ENCODE measurements around the gene PRPS1. TPM values are rescaled to one million over a fixed set of nuclear protein-coding genes. Genes with fewer than 3 reads are reported as not detected.
A peak's percentile ranks its signal among the peaks of the same experiment; 100 is the strongest.

PRPS1 gene
- total RNA-seq, 1 donor = 30.4 TPM

DNA sequence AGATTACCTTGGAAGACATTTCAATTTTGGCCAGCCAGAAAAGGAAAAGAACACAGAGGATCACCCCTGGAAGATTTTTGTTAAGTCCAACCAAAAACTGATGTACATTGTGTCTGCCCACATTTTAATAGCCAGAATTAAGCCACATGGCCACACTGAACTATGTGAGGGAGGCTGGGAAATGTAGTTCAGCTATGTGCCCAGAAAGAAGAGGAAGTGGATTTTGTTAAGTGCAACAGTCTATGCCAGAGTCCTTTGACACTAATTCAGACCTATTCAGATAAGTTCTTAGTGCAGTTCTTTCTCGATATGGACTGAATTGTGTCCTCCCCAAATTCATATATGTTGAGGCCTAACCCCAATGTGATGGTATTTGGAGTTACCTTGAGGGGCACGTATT is 18.4 kb downstream of the PRPS1 start:
- H3K4me1 ChIP-seq (ENCODE audit: insufficient read depth, low read length) = no peaks in the 10 kb centered on the region
- H3K4me2 ChIP-seq (ENCODE audit: insufficient read depth, low read length) = no peak overlapping the region
- no peaks in the 10 kb centered on the region for H4K20me1 ChIP-seq (ENCODE audit: insufficient read depth, low read length)
- no peak for DNase-seq (ENCODE audit: insufficient read length, low spot score, missing footprints)
- peaks cover 21% of the 10 kb centered on the region for H3K36me3 ChIP-seq (ENCODE audit: insufficient read depth, low read length)
- no peak overlapping the region for H3K27ac ChIP-seq (ENCODE audit: low read depth, low read length)
- no peak overlapping the region for H3K4me3 ChIP-seq (ENCODE audit: insufficient read depth, low read length)
- peaks cover 8% of the 10 kb centered on the region for H3K27me3 ChIP-seq (ENCODE audit: insufficient read depth, low read length)
- TF ChIP-seq, protein P1, sequence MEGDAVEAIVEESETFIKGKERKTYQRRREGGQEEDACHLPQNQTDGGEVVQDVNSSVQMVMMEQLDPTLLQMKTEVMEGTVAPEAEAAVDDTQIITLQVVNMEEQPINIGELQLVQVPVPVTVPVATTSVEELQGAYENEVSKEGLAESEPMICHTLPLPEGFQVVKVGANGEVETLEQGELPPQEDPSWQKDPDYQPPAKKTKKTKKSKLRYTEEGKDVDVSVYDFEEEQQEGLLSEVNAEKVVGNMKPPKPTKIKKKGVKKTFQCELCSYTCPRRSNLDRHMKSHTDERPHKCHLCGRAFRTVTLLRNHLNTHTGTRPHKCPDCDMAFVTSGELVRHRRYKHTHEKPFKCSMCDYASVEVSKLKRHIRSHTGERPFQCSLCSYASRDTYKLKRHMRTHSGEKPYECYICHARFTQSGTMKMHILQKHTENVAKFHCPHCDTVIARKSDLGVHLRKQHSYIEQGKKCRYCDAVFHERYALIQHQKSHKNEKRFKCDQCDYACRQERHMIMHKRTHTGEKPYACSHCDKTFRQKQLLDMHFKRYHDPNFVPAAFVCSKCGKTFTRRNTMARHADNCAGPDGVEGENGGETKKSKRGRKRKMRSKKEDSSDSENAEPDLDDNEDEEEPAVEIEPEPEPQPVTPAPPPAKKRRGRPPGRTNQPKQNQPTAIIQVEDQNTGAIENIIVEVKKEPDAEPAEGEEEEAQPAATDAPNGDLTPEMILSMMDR (IDR thresholded peaks at IDR 0.05; ENCODE audit: extremely low read depth, low read depth, low read length) = no peak
- H3K79me2 ChIP-seq (ENCODE audit: insufficient read depth, low read length) = no peaks in the 10 kb centered on the region
- H2AFZ ChIP-seq (ENCODE audit: low read length) = no peak overlapping the region
- no peaks in the 10 kb centered on the region for H3K9me3 ChIP-seq (ENCODE audit: low read depth, low read length)

DNA sequence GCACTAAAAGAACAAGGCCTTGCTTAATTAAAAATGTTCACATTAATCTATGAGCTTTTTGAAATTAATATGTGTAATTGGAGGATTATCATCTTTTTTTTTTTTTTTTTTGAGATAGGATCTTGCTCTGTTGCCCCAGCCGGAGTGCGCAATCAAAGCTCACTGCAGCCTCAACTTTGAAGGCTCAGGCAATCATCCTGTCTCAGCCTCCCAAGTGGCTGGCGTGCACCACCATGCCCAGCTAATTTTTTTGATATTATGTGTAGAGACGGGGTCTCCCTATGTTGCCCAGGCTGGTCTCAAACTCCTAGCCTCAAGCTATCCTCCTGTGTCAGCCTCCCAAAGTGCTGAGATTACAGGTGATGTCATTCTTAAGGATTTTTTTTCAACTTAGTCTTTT is 20.0 kb downstream of the PRPS1 start:
- no peak overlapping the region for H2AFZ ChIP-seq (ENCODE audit: low read length)
- TF ChIP-seq, protein P1 (IDR thresholded peaks at IDR 0.05; ENCODE audit: extremely low read depth, low read depth, low read length) = no peak
- no peaks in the 10 kb centered on the region for H3K4me1 ChIP-seq (ENCODE audit: insufficient read depth, low read length)
- no peaks in the 10 kb centered on the region for H4K20me1 ChIP-seq (ENCODE audit: insufficient read depth, low read length)
- H3K9me3 ChIP-seq (ENCODE audit: low read depth, low read length) = no peaks in the 10 kb centered on the region
- no peak for DNase-seq (ENCODE audit: insufficient read length, low spot score, missing footprints)
- peaks cover 8% of the 10 kb centered on the region for H3K27me3 ChIP-seq (ENCODE audit: insufficient read depth, low read length)
- no peak overlapping the region for H3K4me2 ChIP-seq (ENCODE audit: insufficient read depth, low read length)
- H3K79me2 ChIP-seq (ENCODE audit: insufficient read depth, low read length) = no peaks in the 10 kb centered on the region
- H3K27ac ChIP-seq (ENCODE audit: low read depth, low read length) = no peak overlapping the region
- no peak overlapping the region for H3K4me3 ChIP-seq (ENCODE audit: insufficient read depth, low read length)
- H3K36me3 ChIP-seq (ENCODE audit: insufficient read depth, low read length) = peaks cover 21% of the 10 kb centered on the region

DNA sequence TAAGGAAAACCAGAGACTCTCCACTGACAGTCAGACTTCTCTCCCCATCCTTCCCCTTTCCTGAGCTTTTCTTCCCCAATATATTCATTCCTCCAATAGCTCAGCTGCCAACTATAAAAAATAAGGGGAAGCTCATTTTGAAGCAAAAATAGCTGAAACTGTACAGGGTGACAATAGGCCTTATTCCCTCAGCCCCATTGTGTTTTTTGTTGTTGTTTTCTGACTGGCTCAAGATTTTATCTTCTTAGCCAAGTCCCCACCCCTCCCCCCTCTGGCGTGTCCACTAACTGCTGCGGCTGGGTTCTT is 26.2 kb downstream of the PRPS1 start:
- DNase-seq (ENCODE audit: insufficient read length, low spot score, missing footprints) = no peak
- TF ChIP-seq, protein P1 (IDR thresholded peaks at IDR 0.05; ENCODE audit: extremely low read depth, low read depth, low read length) = no peak
- H3K27me3 ChIP-seq (ENCODE audit: insufficient read depth, low read length) = peaks cover 17% of the 10 kb centered on the region
- peaks cover 2% of the 10 kb centered on the region for H4K20me1 ChIP-seq (ENCODE audit: insufficient read depth, low read length)
- peaks cover 12% of the 10 kb centered on the region for H3K4me1 ChIP-seq (ENCODE audit: insufficient read depth, low read length)
- peak overlapping the region; percentile 66 for H3K27ac ChIP-seq (ENCODE audit: low read depth, low read length)
- H2AFZ ChIP-seq (ENCODE audit: low read length) = no peak overlapping the region
- H3K9me3 ChIP-seq (ENCODE audit: low read depth, low read length) = no peaks in the 10 kb centered on the region
- H3K79me2 ChIP-seq (ENCODE audit: insufficient read depth, low read length) = no peaks in the 10 kb centered on the region
- H3K4me2 ChIP-seq (ENCODE audit: insufficient read depth, low read length) = peak overlapping the region; percentile 9
- no peak overlapping the region for H3K4me3 ChIP-seq (ENCODE audit: insufficient read depth, low read length)
- peaks cover 7% of the 10 kb centered on the region for H3K36me3 ChIP-seq (ENCODE audit: insufficient read depth, low read length)

DNA sequence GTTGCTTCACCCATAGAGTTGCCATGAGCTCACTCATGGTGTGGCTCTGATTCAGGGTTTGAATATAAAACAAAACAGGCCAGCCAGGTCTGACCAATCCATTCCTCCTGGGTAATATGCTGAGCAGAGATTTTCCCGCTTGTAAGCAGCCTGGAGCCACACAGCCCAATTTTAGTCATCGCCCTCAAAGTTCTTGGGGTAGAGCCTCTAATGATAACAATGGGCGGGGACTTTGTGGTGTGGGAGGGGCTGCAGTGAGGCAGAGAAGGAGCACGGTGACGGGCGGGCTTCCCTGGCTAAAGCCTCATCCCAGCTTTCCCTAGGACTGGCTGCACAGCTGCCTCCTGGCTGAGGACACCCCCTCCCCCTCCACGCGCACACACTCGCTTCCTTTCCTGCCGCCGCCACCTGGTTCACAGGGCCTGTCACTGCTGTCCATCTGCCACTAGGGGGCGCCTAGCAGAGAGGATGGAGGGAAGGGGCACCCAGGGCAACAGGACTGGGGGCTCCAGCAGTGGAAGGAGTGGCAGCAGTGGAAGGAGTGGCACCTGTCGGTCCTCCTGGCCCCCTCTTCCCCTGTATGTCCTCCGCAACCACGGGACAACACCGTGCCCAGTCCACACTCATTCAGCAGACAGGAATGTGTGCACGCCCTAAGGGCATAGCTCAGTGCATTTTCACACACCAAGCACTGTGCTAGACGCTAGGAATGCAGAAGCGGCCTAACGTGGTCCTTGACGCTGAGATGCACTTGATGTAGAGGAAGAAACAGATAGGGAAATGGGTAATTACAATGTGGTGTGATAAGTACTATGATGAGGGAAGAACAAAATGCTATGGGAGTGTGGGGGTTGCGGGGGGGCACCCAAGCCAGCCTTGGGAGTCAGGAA is 26.8 kb downstream of the PRPS1 start:
- Histone ChIP-seq H3K4me2 (ENCODE audit: insufficient read depth, low read length) (peak overlapping the region; percentile 40), H4K20me1 (ENCODE audit: insufficient read depth, low read length) (peaks cover 3% of the 10 kb centered on the region), H3K4me1 (ENCODE audit: insufficient read depth, low read length) (peaks cover 12% of the 10 kb centered on the region), H3K27ac (ENCODE audit: low read depth, low read length) (peak overlapping the region; percentile 47), H3K79me2 (ENCODE audit: insufficient read depth, low read length) (no peaks in the 10 kb centered on the region), H3K9me3 (ENCODE audit: low read depth, low read length) (no peaks in the 10 kb centered on the region), H2AFZ (ENCODE audit: low read length) (peak overlapping the region; percentile 12), H3K27me3 (ENCODE audit: insufficient read depth, low read length) (peaks cover 14% of the 10 kb centered on the region), H3K36me3 (ENCODE audit: insufficient read depth, low read length) (peaks cover 1% of the 10 kb centered on the region), H3K4me3 (ENCODE audit: insufficient read depth, low read length) (peak overlapping the region; percentile 33)
- TF ChIP-seq, protein P1 (IDR thresholded peaks at IDR 0.05; ENCODE audit: extremely low read depth, low read depth, low read length) = peak; percentile 64
- peak; percentile 83 for DNase-seq (ENCODE audit: insufficient read length, low spot score, missing footprints)
